Prostate gland (tissue), 2 donors: ENCODE results near the gene BACH1.

ENCODE experiments used
- CTCF ChIP-seq, 4 experiments: fragments of 200-600 bp in 2 of 4; fragments of 450-650 bp in 2 of 4; sonication (generic) in 2 of 4; IDR thresholded peaks; 1 replicate in 3 of 4; 2 replicates in 1 of 4; pipeline ENCODE4 v1.5.1; 2016 to 2019; ENCODE audit warnings: antibody characterized with exemption in 4 of 4, mild to moderate bottlenecking in 2 of 4, moderate library complexity in 2 of 4
- POLR2A ChIP-seq: fragments of 450-650 bp; IDR thresholded peaks from one replicate; pipeline ENCODE4 v1.6.1; 2016; ENCODE audit warnings: antibody characterized with exemption, mild to moderate bottlenecking

- TF ChIP-seq CTCF (IDR thresholded peaks at IDR 0.05), result no peak
- TF ChIP-seq POLR2A, result no peak
These were observed 9.4 kb upstream of the BACH1 start for GRCh38 chr21:29289317-29289716.
